A549 (cell line): Measurements from ENCODE around the gene PID1. TPM values are rescaled to one million over a fixed set of nuclear protein-coding genes. Genes with fewer than 3 reads are reported as not detected.

Source experiments
- ATAC-seq, 2 experiments: fragments of 200-7000 bp in 1 of 2; fragments of >200 bp in 1 of 2; cut with Nextera tagmentation in 1 of 2; cut with Tn5 transposase in 1 of 2; 3 replicates each; pipeline versions ENCODE4 v1.8.0 to v1.9.1; 2018 to 2020; ENCODE audit warnings: mild to moderate bottlenecking in 1 of 2, moderate library complexity in 1 of 2
- CTCF ChIA-PET: fragments of 300-600 bp; sonication (Branson Sonifier 250); formaldehyde crosslinking; extraction: SDS; loops from one replicate; lab custom pipeline; 2021; ENCODE audit warnings: antibody characterized with exemption, inconsistent platforms; lab: Yijun Ruan, JAX
- POLR2A ChIA-PET: fragments of 350-600 bp; formaldehyde crosslinking; extraction: SDS; loops from one replicate; lab custom pipeline; 2021; ENCODE audit warnings: antibody characterized with exemption, inconsistent platforms; lab: Yijun Ruan, JAX
- DNase-seq, 2 experiments: peaks; one replicate each; pipeline versions ENCODE4 v3.0.0 to v3.0.0-alpha.2; 2011 to 2016; ENCODE audit warnings: low read depth in 1 of 2, low spot score in 1 of 2
- FAIRE-seq: peaks from 2 replicates; lab custom pipeline; 2011; peaks lifted over from hg19 to GRCh38; lab: Jason Lieb, UNC
- H3K27ac ChIP-seq, 2 experiments: fragments of >200 bp; sonication (Bioruptor Twin); formaldehyde crosslinking; 3 replicates each; pipeline ENCODE4 v1.5.1; 2016 to 2017
- H3K4me1 ChIP-seq: fragments of >200 bp; sonication (Bioruptor Twin); formaldehyde crosslinking; 3 replicates; pipeline ENCODE4 v1.6.1; 2016
- H3K4me2 ChIP-seq: fragments of >200 bp; sonication (Bioruptor Twin); formaldehyde crosslinking; 3 replicates; pipeline ENCODE4 v1.6.1; 2016
- H3K4me3 ChIP-seq: fragments of >200 bp; sonication (Bioruptor Twin); formaldehyde crosslinking; 3 replicates; pipeline ENCODE4 v1.5.1; 2016
- H3K9me3 ChIP-seq: fragments of >200 bp; sonication (Bioruptor Twin); formaldehyde crosslinking; 3 replicates; pipeline ENCODE4 v1.6.1; 2016
- ATOH8 ChIP-seq: fragments of 250-450 bp; sonication (Bioruptor Pico); IDR thresholded peaks from 2 replicates; pipeline ENCODE4 v1.5.0; 2020; ENCODE audit warnings: low read depth, mild to moderate bottlenecking, moderate library complexity
- BCL3 ChIP-seq: fragments of >200 bp; sonication (Bioruptor Twin); formaldehyde crosslinking; IDR thresholded peaks from 3 replicates; pipeline ENCODE4 v1.6.1; 2016
- BHLHE40 ChIP-seq: IDR thresholded peaks from 2 replicates; pipeline ENCODE4 v1.6.1; 2012; ENCODE audit warnings: low read depth, low read length, inconsistent platforms
- CBX2 ChIP-seq: fragments of 200-600 bp; sonication (generic); IDR thresholded peaks from 2 replicates; pipeline ENCODE4 v1.6.1; 2016; ENCODE audit warnings: low read depth, mild to moderate bottlenecking, borderline replicate concordance
- CEBPB ChIP-seq, 2 experiments: fragments of >200 bp in 1 of 2; sonication (Bioruptor Twin) in 1 of 2; formaldehyde crosslinking in 1 of 2; IDR thresholded peaks; 2 replicates each; pipeline ENCODE4 v1.6.1; 2012 to 2016
- EHF ChIP-seq: fragments of 250-450 bp; sonication (Bioruptor Pico); IDR thresholded peaks from 2 replicates; pipeline ENCODE4 v1.5.0; 2020; ENCODE audit warnings: mild to moderate bottlenecking
- EHMT2 ChIP-seq: fragments of 200-600 bp; sonication (generic); IDR thresholded peaks from 2 replicates; pipeline ENCODE4 v1.6.1; 2016; ENCODE audit warnings: antibody characterized with exemption, low read depth, mild to moderate bottlenecking, moderate library complexity
- FOSB ChIP-seq: fragments of 250-450 bp; sonication (Bioruptor Pico); IDR thresholded peaks from 2 replicates; pipeline ENCODE4 v1.5.0; 2020; ENCODE audit warnings: mild to moderate bottlenecking, moderate library complexity
- FOSL2 ChIP-seq, 2 experiments: fragments of 450-650 bp in 1 of 2; fragments of >200 bp in 1 of 2; sonication (Bioruptor Twin) in 1 of 2; formaldehyde crosslinking; IDR thresholded peaks; 2 replicates each; pipeline versions ENCODE4 v1.5.0 to v1.6.1; 2016 to 2020; ENCODE audit warnings: mild to moderate bottlenecking in 1 of 2, moderate library complexity in 1 of 2
- FOXS1 ChIP-seq: fragments of 250-450 bp; sonication (Bioruptor Pico); IDR thresholded peaks from 2 replicates; pipeline ENCODE4 v1.5.0; 2020; ENCODE audit warnings: mild to moderate bottlenecking, moderate library complexity
- HDAC2 ChIP-seq: fragments of 200-600 bp; sonication (generic); IDR thresholded peaks from 2 replicates; pipeline ENCODE4 v1.6.1; 2016
- HEYL ChIP-seq: fragments of 250-450 bp; sonication (Bioruptor Pico); IDR thresholded peaks from 2 replicates; pipeline ENCODE4 v1.8.0; 2021; ENCODE audit warnings: mild to moderate bottlenecking, moderate library complexity
- HMGXB4 ChIP-seq: fragments of 250-450 bp; sonication (Bioruptor Pico); IDR thresholded peaks from 2 replicates; pipeline ENCODE4 v1.5.0; 2021; ENCODE audit warnings: mild to moderate bottlenecking, moderate library complexity, borderline replicate concordance
- JUN ChIP-seq, 2 experiments: fragments of >200 bp; sonication (Bioruptor Twin); formaldehyde crosslinking; IDR thresholded peaks; 2 replicates in 1 of 2; 3 replicates in 1 of 2; pipeline ENCODE4 v1.6.1; 2016 to 2017
- KDM1A ChIP-seq: fragments of 200-600 bp; sonication (generic); IDR thresholded peaks from 2 replicates; pipeline ENCODE4 v1.6.1; 2016; ENCODE audit warnings: low read depth, mild to moderate bottlenecking
- MAX ChIP-seq: IDR thresholded peaks from 2 replicates; pipeline ENCODE4 v1.6.1; 2012
- MAZ ChIP-seq: fragments of 150-350 bp; IDR thresholded peaks from 2 replicates; pipeline ENCODE4 v1.6.1; 2014; ENCODE audit warnings: antibody characterized with exemption, low read depth, low read length, borderline replicate concordance
- MYC ChIP-seq: IDR thresholded peaks from 2 replicates; pipeline ENCODE4 v1.6.1; 2012; ENCODE audit warnings: mild to moderate bottlenecking, inconsistent platforms, low read length, improper control_type of control experiment, borderline replicate concordance
- NPAS2 ChIP-seq: fragments of 250-450 bp; sonication (Bioruptor Pico); IDR thresholded peaks from 2 replicates; pipeline ENCODE4 v1.8.0; 2022; ENCODE audit warnings: mild to moderate bottlenecking, moderate library complexity, borderline replicate concordance
- NR3C1 ChIP-seq: fragments of >200 bp; sonication (Bioruptor Twin); formaldehyde crosslinking; IDR thresholded peaks from 3 replicates; pipeline ENCODE4 v1.6.1; 2017
- PHF8 ChIP-seq: fragments of 200-600 bp; sonication (generic); IDR thresholded peaks from 2 replicates; pipeline ENCODE4 v1.6.1; 2016; ENCODE audit warnings: low read depth, mild to moderate bottlenecking, antibody characterized with exemption, moderate library complexity, borderline replicate concordance
- RARB ChIP-seq: fragments of 250-450 bp; sonication (Bioruptor Pico); IDR thresholded peaks from 2 replicates; pipeline ENCODE4 v1.8.0; 2021; ENCODE audit warnings: mild to moderate bottlenecking, moderate library complexity
- RCOR1 ChIP-seq: fragments of 150-350 bp; IDR thresholded peaks from 2 replicates; pipeline ENCODE4 v1.6.1; 2014; ENCODE audit warnings: antibody characterized with exemption, low read length, low read depth
- RFX5 ChIP-seq: fragments of 450-650 bp; IDR thresholded peaks from 2 replicates; pipeline ENCODE4 v1.7.1; 2014; ENCODE audit warnings: antibody characterized with exemption, mild to moderate bottlenecking, moderate library complexity
- RNF2 ChIP-seq: fragments of 200-600 bp; sonication (generic); IDR thresholded peaks from 2 replicates; pipeline ENCODE4 v1.6.1; 2016; ENCODE audit warnings: low read depth, mild to moderate bottlenecking, antibody characterized with exemption, moderate library complexity, borderline replicate concordance
- TP53 ChIP-seq: fragments of 250-450 bp; sonication (Bioruptor Pico); IDR thresholded peaks from 2 replicates; pipeline ENCODE4 v1.5.0; 2021; ENCODE audit warnings: mild to moderate bottlenecking, moderate library complexity
- ZC3H11A ChIP-seq: fragments of 450-650 bp; IDR thresholded peaks from 2 replicates; pipeline ENCODE4 v1.6.1; 2014; ENCODE audit warnings: antibody characterized with exemption, mild to moderate bottlenecking
- ZFP36 ChIP-seq: fragments of 450-650 bp; IDR thresholded peaks from 2 replicates; pipeline ENCODE4 v1.6.1; 2014; ENCODE audit warnings: borderline replicate concordance; ENCODE audit not compliant: partially characterized antibody
- ZSCAN20 ChIP-seq: fragments of 250-450 bp; sonication (Bioruptor Pico); IDR thresholded peaks from 2 replicates; pipeline ENCODE4 v1.8.0; 2022; ENCODE audit warnings: mild to moderate bottlenecking, moderate library complexity
- WGBS: methylation state at CpG from one replicate; pipeline ENCODE4 v1.1.6; 2017; ENCODE audit errors: missing lambda C conversion rate; 5-methylcytosine and 5-hydroxymethylcytosine counted together
- polyA plus RNA-seq, 4 experiments: library from polyadenylated mRNA; depleted of rRNA in 3 of 4; stranded (reverse); fragments of >200 nt; fragmentation: RNase III in 1 of 4; extraction: RNeasy Plus Mini Kit Qiagen cat#74134 plus additional on column Dnase treatment in 1 of 4; gene quantifications; 2 replicates in 3 of 4; 3 replicates in 1 of 4; pipeline ENCODE4 v1.2.3, GENCODE V29; 2011 to 2017

The PID1 gene
- polyA plus RNA-seq, 2 of the 4 experiments (the other 2 are of a cell fraction) = 0.75 to 2.7 TPM

- ATAC-seq (no peak), FAIRE-seq (no peak), DNase-seq (no peak)
- POLR2A ChIA-PET = no interaction called here
- 14% methylated on average over 1 of the region's 1 CpG for WGBS
- Histone ChIP-seq H3K4me2 (no peak overlapping the region), H3K4me1 (no peaks in the 10 kb centered on the region), H3K9me3 (peaks cover 9% of the 10 kb centered on the region; the same call in 1 of the 3 replicates)
- CTCF ChIA-PET = interaction anchor here (0.8 to 6.0 kb wide), 2 partner anchors 13 to 109 kb away, joined by 3 to 33 read pairs; no protein-coding TSS in a partner anchor
- TF ChIP-seq ATOH8 (CRISPR knock-in tag) (no peak), RNF2 (no peak), MAZ (no peak), FOSB (CRISPR knock-in tag) (no peak), KDM1A (no peak), ZFP36 (no peak), BHLHE40 (no peak), ZC3H11A (no peak), BCL3 (no peak), JUN (IDR thresholded peaks at IDR 0.05) (no peak), CBX2 (no peak), RFX5 (no peak), FOXS1 (CRISPR knock-in tag) (no peak), EHF (no peak), MYC (no peak), NPAS2 (no peak), RCOR1 (no peak), HEYL (no peak), EHMT2 (no peak)
- TF ChIP-seq, all 56 proteins: peak for 0
- Histone ChIP-seq H3K4me3 (no peak overlapping the region), H3K27ac (no peak overlapping the region)
These were observed 9.5 kb downstream of the PID1 start for GRCh38 chr2:229261599-229261998.

- 4% methylated on average over 3 of the region's 3 CpGs for WGBS
- FAIRE-seq (no peak), DNase-seq (no peak), ATAC-seq (no peak)
- H3K4me1 ChIP-seq = no peaks in the 10 kb centered on the region
- peaks cover 9% of the 10 kb centered on the region; the same call in 1 of the 3 replicates for H3K9me3 ChIP-seq
- ChIA-PET POLR2A (no interaction called here), CTCF (interaction anchor here (0.8 to 6.0 kb wide), 2 partner anchors 13 to 108 kb away, joined by 3 to 33 read pairs; no protein-coding TSS in a partner anchor)
- no peak overlapping the region for H3K4me2 ChIP-seq
- TF ChIP-seq HMGXB4 (CRISPR knock-in tag) (no peak), ATOH8 (CRISPR knock-in tag) (no peak), HDAC2 (no peak), CEBPB (IDR thresholded peaks at IDR 0.05) (no peak), RARB (CRISPR knock-in tag) (no peak), EHMT2 (no peak), RFX5 (no peak), NPAS2 (no peak), TP53 (no peak), FOSL2 (IDR thresholded peaks at IDR 0.05) (no peak), FOSL2 (CRISPR knock-in tag; IDR thresholded peaks at IDR 0.05) (no peak), MAX (no peak), ZSCAN20 (CRISPR knock-in tag) (no peak), RNF2 (no peak), NR3C1 (no peak), ZC3H11A (no peak), EHF (no peak), KDM1A (no peak), PHF8 (no peak), HEYL (no peak)
- no peak overlapping the region for H3K27ac ChIP-seq
- H3K4me3 ChIP-seq = no peak overlapping the region
These were observed 10.0 kb downstream of the PID1 start for GRCh38 chr2:229261076-229261475.
